Activated CD8-positive, alpha-beta memory T cell treated with anti-CD3 and anti-CD28 coated beads, Interleukin-2, amount 50 U/mL, for 1 hour (primary cell): ENCODE measurements around the gene MSL1.
A peak's percentile ranks its signal among the peaks of the same experiment; 100 is the strongest.

Experiments used
- DNase-seq: peaks from one replicate; pipeline ENCODE4 v3.0.0-alpha.2; 2020; ENCODE audit errors: extremely low read depth

MSL1 gene

DNA sequence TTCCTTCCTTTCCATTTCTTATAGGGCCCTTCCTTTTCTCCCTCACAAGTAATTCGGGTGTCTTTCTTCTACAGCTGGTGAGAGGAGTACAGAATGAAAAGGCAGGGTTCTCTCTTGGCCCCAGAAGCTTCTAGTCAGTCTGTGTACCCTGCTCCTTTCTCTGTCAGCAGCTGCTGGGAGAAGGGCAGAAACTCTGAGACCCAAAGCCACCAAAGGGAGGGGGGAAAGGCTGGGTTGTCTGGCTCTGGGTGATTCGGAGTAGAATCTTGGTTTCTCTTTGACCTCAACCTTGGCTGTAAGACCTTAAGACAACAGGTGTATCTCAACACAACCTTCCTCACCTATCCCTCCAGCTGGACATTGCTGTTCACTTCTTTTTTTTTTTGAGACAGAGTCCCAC is 18.1 kb upstream of the MSL1 start:
- no peak for DNase-seq

DNA sequence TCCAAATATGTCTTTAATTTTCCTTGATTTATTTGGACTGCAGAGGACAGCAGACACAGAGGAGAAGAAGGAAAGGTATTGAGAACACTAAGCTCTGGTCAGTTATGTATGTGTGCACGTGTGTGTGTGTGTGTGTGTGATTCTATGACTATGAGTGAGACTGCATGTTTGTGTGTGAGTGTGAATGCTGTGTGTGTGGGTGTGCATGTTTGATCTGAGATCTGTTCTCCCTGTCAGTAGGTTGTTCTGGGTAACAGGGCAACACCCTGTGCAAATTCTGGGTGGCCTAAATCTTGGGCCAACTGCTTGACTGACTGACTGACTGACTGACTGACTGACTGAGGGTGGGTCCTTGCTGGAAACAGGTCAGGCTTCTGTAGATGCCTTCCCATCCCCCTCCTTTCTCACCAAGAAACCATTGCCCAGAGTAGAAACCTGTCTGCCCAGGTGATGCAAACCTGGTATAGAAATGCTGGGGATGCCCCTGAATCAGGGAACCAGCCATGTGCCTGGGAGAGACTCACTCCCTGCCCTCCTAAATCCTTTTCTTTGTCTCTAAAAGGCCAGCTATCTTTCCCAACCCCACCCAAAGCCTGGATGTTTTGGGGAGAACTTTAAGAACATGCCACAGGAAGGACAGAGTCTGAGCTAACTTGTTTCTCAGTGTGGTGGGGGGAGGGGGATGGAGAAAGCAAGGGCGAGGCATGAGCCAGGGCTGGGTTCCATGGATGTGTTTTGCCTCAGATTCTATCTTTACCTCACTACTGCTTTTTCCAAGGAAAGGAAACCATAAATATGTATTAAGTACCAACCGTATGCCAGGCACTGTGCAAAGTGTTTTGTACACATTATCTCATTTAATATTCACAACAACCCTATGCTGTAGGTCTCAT is 16.9 kb upstream of the MSL1 start:
- no peak for DNase-seq

DNA sequence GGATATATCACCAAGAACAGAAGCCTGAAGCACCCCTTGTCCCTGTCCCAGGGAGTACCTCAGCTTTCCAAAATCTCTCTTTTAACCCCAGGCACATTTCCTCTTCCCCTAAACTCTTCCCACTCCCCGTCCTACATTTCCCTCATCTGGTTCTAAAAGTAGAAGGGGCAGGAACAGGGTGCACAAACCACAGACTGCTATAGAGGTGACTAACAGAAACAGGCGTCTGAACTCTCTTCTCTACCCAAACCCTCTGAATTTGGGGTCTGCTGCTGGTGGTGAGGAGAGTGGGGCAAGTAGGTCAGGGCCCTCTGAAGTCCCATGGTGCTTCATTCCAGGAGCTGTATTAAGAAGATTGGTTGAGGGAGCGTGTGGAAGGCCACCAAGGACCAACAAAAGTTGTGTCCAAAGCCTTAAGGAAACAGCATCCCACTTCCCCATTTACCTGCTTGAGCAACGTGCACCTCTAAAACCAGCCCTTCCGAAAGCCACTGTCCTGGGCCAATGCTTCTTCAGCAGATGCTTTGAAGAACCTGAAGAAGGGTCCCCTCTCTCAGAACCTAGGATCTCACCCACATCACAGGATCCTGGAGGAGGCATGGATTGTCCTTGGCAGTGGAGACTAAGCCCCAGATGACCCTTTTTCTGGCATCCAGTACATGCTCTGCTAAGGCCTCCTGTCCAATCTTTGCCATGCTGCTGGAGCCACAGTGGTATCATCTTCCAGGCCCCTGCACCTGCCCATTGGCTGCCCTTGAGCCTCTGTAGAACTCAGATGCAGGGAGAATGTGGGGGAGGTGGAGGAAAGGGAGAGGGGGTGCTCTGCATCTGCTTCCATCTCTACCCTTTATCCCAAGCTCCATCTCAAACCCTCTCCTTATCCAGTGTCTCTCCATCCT is 15.7 kb upstream of the MSL1 start:
- DNase-seq, result no peak

DNA sequence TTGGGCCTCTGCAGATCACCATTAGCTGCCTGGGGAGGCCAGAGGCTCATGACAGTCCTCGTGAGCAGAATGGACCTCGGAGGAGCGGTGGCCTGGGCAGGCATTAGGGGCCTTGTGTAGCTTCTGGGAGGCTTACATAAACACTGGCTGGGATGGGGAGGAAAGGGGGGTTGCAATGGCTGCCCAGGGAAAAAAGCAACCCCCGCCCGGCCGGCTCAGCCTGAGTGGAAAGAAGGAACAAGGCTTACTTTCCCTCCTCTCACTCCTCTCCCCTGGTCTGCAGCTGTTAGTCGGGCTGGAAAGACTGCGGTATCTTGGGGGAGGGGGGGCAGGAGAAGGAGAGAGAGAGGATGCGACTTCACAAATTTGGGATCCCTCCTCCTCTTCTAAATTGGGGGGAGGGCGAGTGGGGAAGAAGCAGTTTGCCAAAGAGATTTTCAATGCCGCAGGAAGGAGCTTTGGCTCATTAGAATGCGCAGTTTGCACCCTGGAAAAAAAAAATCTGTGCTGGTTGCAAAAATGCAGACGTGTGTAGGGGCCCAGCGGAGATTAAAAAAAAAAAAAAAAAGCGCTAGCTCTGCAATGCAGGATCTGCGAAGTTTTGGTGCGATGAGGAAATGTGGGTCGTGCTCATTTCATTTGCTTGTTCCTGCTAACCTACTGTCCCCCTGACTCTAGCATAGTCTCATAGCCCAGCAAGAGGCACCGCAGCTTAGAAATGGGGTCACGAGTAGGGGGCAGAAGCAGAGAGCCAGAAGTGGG is 14.8 kb upstream of the MSL1 start:
- no peak for DNase-seq

DNA sequence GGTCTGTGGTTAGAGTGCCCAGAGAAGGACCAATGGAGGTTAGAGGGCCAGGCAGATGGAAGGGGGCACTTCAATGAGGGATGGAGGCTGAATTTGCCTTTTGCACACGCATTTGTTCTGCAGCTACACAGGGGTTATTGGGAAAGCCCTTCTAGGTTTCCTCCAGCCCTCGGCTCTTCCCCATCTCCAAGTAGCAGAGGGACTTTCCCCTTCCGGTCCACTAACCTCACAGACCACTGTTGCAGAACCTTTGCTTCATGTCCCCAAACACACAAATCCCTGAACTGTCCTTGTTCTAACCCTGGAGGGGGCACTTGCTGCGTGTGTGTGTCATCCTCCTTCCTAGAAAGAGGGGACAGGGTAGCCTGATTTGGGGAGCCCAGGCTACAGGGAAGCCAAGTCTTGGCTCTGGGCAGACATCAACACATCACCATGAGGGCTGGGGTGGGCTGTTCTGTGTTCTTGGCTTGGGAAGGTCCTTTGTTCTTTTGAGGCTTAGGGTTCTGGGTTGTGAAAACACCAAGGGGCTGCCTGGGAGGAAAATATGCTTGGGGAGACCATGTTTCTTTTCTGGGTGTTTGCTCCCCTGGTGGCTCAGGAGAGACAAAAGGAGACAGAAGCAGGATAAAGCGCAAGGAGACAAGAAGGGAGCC is 14.1 kb upstream of the MSL1 start:
- no peak for DNase-seq

DNA sequence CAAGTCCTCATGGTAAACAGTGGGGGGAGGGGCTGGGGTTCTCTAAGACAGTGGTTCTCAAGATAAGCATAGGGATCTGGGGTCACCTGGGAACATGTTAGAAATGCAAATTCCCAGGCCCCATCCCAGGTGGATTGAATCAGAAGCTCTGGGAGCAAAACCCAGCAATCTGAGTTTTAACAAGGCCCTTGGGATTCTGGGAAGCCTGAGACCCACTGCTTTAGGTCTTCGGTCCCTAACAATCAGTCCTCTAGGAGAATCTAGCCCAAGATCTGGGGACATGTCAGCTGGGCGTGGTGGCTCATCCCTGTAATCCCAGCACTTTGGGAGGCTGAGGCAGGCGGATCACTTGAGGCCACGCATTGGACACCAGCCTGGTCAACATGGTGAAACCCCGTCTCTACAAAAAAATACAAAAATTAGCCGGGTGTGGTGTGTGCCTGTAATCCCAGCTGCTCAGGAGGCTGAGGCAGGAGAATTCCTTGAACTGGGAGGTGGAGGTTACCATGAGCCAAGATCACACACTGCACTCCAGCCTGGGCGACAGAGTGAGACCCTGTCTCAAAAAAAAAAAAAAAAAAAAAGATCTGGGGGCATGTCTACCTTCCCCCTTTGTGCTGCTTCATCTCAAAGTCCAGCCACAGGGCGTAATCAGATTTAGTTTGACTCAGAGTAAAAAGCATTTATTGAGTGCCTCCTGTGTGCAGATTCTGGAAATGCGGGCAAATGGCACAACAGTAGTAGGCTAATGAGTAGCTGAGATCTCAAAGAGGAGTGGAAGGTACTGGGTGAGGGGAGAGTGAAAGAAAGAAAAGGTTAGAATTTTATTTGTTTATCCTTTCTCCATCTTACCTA is 12.6 kb upstream of the MSL1 start:
- no peak for DNase-seq

DNA sequence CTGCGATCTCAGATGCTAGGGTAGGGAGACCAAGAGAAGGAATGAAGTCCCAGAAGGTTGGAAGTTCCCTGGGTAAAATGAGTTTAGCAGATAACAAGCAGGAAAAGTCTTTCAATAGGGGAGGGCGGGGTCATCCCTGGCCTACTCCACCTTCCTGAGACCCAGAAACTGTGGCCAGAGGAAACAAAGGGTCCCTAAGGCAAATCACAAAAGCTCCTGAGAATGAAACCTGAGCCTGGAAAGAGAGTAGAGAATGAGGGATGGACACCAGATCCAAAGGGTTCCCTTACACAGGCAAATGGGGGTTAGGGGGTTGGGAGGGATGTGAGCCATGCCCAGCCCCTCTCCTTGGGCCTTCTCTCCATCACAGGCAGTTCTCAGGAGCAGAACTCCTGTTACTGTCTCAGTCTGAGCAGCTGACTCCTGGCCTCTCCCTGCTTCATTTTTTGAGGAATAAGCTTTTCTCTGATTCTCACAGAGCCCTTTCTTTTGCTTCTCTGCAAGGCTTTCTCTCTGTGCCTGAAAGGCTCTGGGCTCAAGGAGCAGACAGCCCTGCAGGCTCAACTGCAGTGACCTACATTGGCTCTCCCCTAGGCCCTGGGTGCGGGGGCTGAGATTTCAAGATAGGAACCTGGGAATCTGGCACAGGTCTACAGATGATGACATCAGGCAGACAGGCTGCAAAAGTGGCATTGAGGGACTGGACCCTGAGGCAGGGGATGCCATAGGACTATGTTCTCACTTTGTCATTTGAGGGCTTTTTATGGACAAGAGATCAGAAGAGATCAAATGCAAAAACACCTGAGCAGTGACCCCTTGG is 11.5 kb upstream of the MSL1 start:
- DNase-seq, result no peak

DNA sequence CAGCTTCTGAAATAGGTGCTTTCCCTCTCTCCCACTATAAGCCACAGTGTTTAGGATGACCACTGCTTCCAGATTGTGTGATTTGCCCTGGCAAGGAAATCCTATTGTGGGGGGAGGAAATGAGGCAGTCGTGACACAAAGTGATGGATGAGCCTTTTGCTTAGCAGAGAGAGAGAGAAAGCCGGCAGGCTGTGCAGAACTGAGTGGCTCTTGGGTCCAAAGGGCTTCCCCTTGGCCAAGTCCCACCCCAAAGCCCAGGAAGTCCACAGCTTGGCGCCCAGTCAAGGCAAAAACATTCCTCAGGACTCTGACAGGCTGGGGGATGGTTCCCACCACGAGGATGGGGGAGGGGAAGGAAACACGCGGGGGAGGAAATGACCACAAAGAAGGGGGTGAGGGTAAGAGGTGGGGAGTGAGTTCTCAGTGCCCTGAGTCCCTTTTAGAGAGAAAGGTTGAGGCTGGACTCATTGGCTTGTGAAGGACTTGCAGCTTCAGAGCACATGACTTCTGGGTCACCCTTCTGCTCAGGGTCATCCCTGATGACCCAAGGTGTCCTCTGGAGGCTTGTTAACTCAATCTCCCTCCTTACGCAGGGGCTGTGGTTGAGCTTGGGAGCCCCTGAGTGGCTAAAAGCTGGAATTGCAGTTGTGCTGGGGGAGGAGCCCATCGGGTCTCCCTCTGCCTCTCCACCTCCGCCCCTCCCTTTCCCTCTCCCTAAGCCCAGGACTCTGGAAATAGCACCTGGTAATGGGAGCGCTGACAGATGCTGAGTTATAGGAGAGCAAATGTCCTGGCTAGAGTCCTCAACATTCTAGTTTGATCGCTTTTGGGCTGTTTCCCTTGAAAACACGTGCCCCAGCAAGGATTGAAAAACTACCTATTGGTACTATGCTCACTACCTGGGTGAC is 10.3 kb upstream of the MSL1 start:
- DNase-seq, result no peak

DNA sequence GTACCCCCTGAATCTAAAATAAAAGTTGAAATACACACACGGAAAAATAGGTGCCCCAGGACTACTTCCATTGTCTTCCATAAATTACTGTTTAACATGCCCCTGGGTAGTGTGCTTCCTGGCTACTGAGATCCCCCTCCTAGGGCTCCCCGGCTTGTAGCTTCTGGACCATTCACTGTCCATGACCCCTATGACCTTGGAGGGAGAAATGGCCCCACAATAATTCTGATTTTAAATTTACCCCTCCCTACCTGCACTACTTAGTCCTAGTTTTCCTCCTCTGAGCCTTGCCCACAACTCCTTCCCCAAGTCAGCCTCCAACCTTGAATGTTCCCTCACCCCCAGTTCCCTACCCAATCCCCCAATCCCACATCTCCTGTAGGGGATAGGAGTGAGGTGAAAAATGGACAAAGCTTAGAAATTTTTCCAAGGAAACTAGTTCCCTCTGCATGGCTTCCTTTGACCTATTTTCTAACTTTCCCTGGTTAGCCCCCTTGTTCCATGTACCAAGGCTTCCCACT is 9.5 kb upstream of the MSL1 start:
- no peak for DNase-seq

DNA sequence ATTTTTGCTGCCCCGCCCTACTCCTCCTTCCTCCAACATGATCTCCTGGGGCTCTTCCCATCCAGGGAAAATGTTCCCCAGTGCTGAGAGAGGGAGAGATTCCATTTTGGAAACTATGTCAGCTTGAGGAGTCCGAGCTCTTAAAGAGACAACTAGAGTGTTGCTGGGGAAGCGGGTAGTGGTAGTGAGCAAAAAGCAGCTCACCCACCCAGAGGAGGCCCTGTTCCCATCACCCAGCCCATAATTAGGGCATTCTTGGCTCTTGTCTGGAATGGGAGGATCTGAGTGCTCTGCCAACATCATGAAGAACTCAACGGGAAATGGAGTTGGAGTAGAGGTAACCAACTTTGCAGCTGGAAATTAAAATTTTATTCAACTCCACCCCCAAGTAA is 9.1 kb upstream of the MSL1 start:
- DNase-seq, result no peak

DNA sequence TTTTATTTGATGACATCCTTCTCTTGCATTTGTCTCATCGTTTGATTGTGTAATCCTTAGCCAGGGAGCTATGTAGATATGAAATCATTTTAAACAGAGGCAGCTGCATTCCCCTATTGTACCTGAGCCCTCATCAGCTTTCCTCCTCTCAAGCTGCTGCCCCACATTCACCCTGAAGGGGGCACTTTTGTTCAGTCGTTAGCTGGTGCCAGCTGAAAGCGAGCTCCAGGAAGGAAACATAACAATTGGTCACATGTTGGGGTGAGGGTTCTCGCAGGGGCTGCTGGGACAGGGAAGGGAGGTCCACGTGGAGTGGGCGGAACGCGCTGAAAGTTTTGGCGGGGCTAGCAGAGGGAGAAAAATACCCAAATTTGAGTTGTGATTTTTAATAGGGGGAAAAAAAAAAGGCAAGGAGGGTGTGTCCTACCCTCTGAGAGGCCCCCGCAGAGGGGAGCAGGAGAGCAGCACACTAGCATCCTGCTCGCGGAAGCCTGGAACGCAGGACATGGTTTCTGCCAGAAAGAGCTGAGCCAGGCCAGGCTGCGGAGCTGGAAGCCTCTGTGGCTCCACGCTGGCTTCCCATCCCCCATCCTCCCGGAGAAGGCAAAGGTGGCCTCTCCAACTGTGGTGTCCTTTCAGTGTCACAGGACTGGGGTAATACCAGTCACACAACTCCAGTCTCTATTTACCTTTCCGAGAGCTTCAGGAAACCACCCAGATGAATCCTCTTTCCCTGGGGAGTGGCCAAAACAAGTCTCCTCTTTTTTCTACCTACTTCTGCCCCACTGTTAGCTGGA is 8.5 kb upstream of the MSL1 start:
- peak; percentile 77 for DNase-seq

DNA sequence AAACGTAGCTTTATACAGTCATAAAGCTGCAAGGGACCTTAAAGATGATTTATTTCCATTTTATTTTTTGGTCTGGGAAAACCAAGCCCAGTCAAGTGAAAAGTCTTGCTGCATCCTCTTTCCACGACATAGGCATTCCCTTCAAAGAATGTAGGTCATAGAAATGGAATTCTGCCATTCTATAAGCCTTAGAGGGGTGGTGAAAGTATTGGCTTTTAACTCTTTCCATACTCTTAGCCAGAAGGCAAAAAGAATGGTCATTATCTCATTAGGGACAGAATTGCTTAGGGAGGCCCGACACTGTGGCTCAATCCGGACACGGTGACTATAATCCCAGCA is 7.9 kb upstream of the MSL1 start:
- no peak for DNase-seq

DNA sequence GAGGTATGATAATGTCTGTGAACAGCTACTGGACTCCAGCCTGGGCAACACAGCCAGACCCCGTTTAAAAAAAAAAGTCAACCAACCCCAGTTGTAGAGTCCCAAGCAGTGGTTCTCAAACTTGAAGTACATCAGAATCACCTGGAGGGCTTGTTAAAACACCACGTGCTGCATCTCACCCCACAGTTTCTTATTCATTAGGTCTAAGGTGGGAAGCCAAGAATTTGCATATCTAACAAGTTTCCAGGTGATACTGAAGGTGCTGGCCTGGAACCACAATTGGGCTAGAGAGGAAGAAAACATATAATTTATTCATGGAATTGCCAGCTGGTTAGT is 6.7 kb upstream of the MSL1 start:
- no peak for DNase-seq

DNA sequence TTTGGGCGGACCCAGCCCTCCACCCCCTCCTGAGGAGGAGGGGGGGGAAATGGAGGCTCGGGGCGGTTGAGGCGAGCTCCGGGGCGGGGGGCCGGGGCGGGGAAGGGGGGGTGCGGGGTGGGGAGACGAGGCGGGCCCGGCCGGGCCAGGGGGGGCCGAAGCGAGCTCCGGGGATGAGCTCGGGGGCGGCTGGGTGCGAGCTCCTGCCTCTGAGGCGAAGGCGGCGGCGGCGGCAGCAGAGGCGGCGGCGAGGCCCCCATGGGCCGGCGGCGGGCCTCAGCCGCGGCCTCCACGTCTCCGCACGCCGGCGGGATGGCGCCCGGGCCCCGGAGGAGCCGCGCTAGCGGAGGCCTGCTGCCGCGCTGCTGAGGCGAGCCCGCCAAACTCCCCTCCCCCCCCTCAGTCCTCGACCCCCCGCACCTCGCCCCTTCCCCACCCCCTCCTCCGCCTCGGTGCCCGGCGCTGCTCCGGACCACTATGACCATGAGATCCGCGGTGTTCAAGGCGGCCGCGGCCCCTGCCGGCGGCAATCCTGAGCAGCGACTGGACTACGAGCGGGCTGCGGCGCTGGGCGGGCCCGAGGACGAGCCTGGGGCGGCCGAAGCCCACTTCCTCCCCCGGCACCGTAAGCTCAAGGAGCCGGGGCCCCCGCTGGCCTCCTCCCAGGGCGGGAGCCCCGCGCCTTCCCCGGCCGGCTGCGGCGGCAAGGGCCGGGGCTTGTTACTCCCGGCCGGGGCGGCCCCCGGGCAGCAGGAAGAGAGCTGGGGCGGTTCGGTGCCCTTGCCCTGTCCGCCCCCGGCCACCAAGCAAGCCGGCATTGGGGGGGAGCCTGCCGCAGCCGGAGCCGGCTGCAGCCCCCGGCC is 596 bp downstream of the MSL1 start:
- no peak for DNase-seq

DNA sequence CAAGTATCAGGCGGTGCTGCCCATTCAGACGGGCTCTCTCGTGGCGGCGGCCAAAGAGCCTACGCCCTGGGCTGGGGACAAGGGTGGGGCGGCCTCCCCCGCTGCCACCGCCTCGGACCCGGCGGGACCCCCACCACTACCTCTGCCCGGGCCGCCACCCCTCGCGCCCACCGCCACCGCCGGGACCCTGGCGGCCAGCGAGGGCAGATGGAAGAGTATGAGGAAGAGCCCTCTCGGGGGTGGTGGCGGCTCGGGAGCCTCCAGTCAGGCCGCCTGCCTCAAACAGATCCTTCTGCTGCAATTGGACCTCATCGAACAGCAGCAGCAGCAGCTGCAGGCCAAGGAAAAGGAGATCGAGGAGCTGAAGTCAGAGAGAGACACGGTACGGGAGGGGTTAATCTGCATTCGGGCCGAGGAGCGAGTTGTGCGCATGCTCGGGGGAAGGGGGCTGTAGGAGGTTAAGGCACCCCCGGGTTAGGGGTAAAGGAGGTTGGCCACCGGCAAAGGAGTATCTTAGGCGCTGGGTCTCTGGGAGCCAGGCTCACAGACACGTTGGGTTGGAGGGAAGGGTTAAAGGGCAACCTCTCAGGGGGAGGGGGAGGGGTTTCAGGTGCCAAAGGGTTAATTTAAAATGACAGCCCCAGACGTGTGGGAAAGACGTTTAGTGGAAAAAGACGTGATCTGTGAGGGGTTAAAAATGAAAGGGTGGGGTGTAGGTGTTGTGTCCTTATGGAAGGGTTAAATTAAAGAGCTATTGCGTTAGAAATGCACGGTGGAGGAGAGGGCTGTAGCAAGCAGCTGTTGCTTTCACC is 1.4 kb downstream of the MSL1 start:
- no peak for DNase-seq

DNA sequence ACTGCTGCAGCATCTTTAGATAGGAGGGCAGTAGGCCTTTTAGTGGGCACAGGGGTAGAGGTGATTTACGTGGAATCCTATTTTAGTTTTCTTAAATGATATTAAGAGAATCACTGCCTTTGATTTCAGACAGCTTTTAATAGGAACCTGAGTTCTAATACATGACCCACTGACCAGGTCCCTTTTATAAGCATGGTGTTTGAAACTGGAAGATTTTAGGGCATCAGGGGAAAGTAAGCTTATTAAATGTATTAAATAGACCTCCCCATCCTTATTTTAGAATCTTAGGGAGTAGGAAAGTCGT is 2.0 kb downstream of the MSL1 start:
- no peak for DNase-seq
